Prostate gland (tissue), 2 donors: ENCODE data around the gene PLA2G4E.

ENCODE experiments used
- POLR2A ChIP-seq: fragments of 450-650 bp; IDR thresholded peaks from one replicate; pipeline ENCODE4 v1.6.1; 2016; ENCODE audit warnings: antibody characterized with exemption, mild to moderate bottlenecking
- TF ChIP-seq, protein P1 (sequence below), 4 experiments: fragments of 200-600 bp in 2 of 4; fragments of 450-650 bp in 2 of 4; sonication (generic) in 2 of 4; IDR thresholded peaks; 1 replicate in 3 of 4; 2 replicates in 1 of 4; pipeline ENCODE4 v1.5.1; 2016 to 2019; ENCODE audit warnings: antibody characterized with exemption in 4 of 4, mild to moderate bottlenecking in 2 of 4, moderate library complexity in 2 of 4

DNA sequence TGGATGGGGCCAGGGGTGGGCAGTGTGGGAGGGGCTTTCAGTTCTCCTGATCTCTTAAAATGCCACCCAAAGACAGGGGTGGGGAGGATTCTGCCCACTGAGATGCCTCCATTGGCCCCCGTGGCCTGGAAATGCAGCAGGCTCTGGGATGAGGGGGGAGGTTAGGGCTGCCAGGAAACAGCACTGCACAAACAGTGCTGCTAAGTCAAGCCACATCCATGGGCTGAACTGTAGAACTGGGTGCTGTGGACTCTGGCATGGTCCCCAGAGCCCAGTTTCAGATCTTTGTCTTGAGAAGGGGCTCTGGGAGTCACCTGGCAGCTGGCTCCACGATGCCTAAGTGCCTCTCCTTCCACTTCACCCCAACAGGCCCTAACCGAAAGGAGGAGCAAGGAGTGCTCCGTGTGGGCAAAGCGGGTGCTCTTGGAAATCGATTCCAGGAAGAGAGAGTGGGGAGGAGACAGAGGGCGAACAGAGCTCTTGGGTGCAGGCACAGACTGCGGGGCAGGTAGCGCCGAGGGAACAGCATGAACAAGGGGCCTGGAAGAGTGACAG, 7.8 kb downstream of the PLA2G4E start:
- TF ChIP-seq, protein P1, sequence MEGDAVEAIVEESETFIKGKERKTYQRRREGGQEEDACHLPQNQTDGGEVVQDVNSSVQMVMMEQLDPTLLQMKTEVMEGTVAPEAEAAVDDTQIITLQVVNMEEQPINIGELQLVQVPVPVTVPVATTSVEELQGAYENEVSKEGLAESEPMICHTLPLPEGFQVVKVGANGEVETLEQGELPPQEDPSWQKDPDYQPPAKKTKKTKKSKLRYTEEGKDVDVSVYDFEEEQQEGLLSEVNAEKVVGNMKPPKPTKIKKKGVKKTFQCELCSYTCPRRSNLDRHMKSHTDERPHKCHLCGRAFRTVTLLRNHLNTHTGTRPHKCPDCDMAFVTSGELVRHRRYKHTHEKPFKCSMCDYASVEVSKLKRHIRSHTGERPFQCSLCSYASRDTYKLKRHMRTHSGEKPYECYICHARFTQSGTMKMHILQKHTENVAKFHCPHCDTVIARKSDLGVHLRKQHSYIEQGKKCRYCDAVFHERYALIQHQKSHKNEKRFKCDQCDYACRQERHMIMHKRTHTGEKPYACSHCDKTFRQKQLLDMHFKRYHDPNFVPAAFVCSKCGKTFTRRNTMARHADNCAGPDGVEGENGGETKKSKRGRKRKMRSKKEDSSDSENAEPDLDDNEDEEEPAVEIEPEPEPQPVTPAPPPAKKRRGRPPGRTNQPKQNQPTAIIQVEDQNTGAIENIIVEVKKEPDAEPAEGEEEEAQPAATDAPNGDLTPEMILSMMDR (IDR thresholded peaks at IDR 0.05), result no peak
- no peak for TF ChIP-seq POLR2A
